HL-60 (cell line): ENCODE measurements around the gene PTPRM.

ENCODE experiments used
- CTCF ChIP-seq: IDR thresholded peaks from one replicate; pipeline ENCODE4 v1.5.1; 2011; ENCODE audit warnings: low read length, control low read depth, inconsistent platforms; ENCODE audit not compliant: insufficient read depth
- GABPA ChIP-seq: IDR thresholded peaks from 2 replicates; pipeline ENCODE4 v1.6.1; 2012; ENCODE audit warnings: low read depth
- REST ChIP-seq: IDR thresholded peaks from 2 replicates; pipeline ENCODE4 v1.6.1; 2012; ENCODE audit warnings: low read depth; ENCODE audit not compliant: insufficient replicate concordance

- TF ChIP-seq GABPA, result no peak
- no peak for TF ChIP-seq CTCF
- TF ChIP-seq REST, result no peak
These were observed 736.1 kb downstream of the PTPRM start for GRCh38 chr18:8303151-8303755.
